ENCODE results near the gene KRT33B.
"Not testable (repeated sequence)": the region's sequence is repeated elsewhere in the genome, so short reads cannot be mapped to it uniquely, and the experiment has no call there.

Gene KRT33B

GRCh38 chr17:41393826-41394225, 24.2 kb upstream of the KRT33B start:
- no peak for DNase-seq

GRCh38 chr17:41393294-41393693, 23.7 kb upstream of the KRT33B start:
- DNase-seq: no peak

GRCh38 chr17:41392278-41392677, 22.7 kb upstream of the KRT33B start:
- no peak for DNase-seq

- DNase-seq: no peak
Measured at GRCh38 chr17:41391535-41391934, 21.9 kb upstream of the KRT33B start.

- DNase-seq: no peak
Measured at GRCh38 chr17:41390411-41390938, 20.9 kb upstream of the KRT33B start.

GRCh38 chr17:41387670-41388069, 18.1 kb upstream of the KRT33B start:
- DNase-seq: no peak

GRCh38 chr17:41386227-41386626, 16.6 kb upstream of the KRT33B start:
- no peak for DNase-seq

- DNase-seq: no peak
Measured at GRCh38 chr17:41383690-41384089, 14.1 kb upstream of the KRT33B start.

- DNase-seq: no peak
Measured at GRCh38 chr17:41382394-41382793, 12.8 kb upstream of the KRT33B start.

- not testable (repeated sequence) for DNase-seq
Measured at GRCh38 chr17:41381943-41382342, 12.3 kb upstream of the KRT33B start, which contains the start of gene KRT34. Gene KRT34, minus strand, starts transcription at chr17:41382306. Its CDS starts 60 bp downstream, at chr17:41382246.

- DNase-seq: not testable (repeated sequence)
Measured at GRCh38 chr17:41380091-41380490, 10.5 kb upstream of the KRT33B start.

- DNase-seq: no peak
Measured at GRCh38 chr17:41377546-41377945, 7.9 kb upstream of the KRT33B start.

GRCh38 chr17:41369023-41369422, 590 bp downstream of the KRT33B start:
- no peak for DNase-seq

GRCh38 chr17:41367426-41368075, 2.1 kb downstream of the KRT33B start:
- no peak for DNase-seq

GRCh38 chr17:41366070-41366469, 3.5 kb downstream of the KRT33B start:
- DNase-seq: no peak

GRCh38 chr17:41363881-41364280, 5.7 kb downstream of the KRT33B start:
- no peak for DNase-seq

- DNase-seq: no peak
Measured at GRCh38 chr17:41360296-41360995, 9.2 kb downstream of the KRT33B start.

- DNase-seq: no peak
Measured at GRCh38 chr17:41354536-41354935, 15.1 kb downstream of the KRT33B start.

GRCh38 chr17:41352597-41353366, 16.8 kb downstream of the KRT33B start:
- no peak for DNase-seq

GRCh38 chr17:41351177-41351576, 18.4 kb downstream of the KRT33B start:
- no peak for DNase-seq

GRCh38 chr17:41350381-41350878, 19.2 kb downstream of the KRT33B start, which contains the start of gene KRT33A:
Gene KRT33A, minus strand, starts transcription at chr17:41350828. Its CDS starts 61 bp downstream, at chr17:41350767.
- DNase-seq: not testable (repeated sequence)
